ENCODE data around the gene ART4.

The ART4 gene

DNA sequence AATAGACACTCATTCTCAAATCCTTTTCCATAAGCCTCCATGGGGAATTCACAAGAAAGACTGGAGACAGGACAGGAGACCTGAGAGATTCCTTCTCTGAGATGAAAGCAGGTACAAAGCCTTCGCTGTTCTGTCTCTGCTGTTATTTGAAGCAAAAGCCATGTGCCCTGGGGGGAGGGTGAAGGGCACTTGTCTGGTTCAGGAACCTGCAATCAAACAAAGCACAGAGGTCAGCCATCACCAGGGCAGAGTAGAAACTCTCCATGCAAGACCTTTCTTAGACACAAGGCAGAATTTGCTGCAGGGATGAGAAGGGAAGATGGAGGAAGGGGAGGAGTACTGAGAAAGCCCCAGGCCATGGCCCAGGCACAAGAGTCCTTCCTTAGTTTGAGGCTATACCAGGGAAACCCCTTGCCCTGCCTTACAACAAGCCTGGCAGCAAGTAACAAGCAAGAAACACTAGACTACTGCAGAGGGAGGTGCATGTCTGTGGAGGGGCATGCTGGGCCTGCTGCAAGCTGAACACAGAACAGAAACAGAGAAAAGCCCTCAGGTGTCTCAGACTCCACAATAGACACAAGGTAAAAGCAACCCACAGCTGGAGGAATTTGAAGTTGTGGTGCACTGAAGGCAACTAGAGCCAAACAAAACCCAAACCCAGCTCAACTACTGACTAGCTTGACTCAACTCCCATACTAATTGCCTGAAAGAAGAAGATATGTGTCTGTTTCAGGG is 7.8 kb upstream of the ART4 start:
- ChIA-PET CTCF (interaction anchor here (1.8 to 12.7 kb wide), 3 partner anchors 41 to 371 kb away, joined by 4 to 179 read pairs (median 5); no protein-coding TSS in a partner anchor), POLR2A (no interaction called here)
- TF ChIP-seq, protein P1, sequence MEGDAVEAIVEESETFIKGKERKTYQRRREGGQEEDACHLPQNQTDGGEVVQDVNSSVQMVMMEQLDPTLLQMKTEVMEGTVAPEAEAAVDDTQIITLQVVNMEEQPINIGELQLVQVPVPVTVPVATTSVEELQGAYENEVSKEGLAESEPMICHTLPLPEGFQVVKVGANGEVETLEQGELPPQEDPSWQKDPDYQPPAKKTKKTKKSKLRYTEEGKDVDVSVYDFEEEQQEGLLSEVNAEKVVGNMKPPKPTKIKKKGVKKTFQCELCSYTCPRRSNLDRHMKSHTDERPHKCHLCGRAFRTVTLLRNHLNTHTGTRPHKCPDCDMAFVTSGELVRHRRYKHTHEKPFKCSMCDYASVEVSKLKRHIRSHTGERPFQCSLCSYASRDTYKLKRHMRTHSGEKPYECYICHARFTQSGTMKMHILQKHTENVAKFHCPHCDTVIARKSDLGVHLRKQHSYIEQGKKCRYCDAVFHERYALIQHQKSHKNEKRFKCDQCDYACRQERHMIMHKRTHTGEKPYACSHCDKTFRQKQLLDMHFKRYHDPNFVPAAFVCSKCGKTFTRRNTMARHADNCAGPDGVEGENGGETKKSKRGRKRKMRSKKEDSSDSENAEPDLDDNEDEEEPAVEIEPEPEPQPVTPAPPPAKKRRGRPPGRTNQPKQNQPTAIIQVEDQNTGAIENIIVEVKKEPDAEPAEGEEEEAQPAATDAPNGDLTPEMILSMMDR (IDR thresholded peaks at IDR 0.05; ENCODE audit: insufficient read depth, low read length, missing control alignments), result no peak
- no peak overlapping the region for H3K4me3 ChIP-seq (ENCODE audit: low read depth, low read length)
- DNase-seq (ENCODE audit: low read depth, low spot score), result no peak

DNA sequence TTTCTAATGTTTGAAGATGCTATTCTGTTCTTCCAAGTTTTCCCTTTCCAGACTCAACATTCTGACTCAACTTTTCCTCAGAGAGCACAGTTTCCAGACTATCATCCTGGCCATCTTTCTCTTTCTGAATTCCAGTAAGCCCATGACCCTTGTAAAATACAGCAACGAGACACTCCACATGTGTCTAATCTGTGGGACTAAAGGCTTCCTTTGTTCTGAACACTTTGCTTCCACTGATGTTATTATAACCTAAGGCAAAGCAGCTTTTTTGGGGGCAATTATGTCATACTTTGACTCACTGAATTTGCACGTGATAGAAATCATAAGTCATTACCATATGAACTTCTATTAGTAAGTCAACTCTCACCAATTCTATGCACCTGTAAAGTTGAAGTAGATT is 6.3 kb upstream of the ART4 start:
- TF ChIP-seq, protein P1 (IDR thresholded peaks at IDR 0.05; ENCODE audit: insufficient read depth, low read length, missing control alignments), result no peak
- CTCF ChIA-PET, result interaction anchor here (1.8 to 12.7 kb wide), 3 partner anchors 40 to 372 kb away, joined by 4 to 179 read pairs (median 5); no protein-coding TSS in a partner anchor
- no peak overlapping the region for H3K4me3 ChIP-seq (ENCODE audit: low read depth, low read length)
- POLR2A ChIA-PET, result no interaction called here
- no peak for DNase-seq (ENCODE audit: low read depth, low spot score)

DNA sequence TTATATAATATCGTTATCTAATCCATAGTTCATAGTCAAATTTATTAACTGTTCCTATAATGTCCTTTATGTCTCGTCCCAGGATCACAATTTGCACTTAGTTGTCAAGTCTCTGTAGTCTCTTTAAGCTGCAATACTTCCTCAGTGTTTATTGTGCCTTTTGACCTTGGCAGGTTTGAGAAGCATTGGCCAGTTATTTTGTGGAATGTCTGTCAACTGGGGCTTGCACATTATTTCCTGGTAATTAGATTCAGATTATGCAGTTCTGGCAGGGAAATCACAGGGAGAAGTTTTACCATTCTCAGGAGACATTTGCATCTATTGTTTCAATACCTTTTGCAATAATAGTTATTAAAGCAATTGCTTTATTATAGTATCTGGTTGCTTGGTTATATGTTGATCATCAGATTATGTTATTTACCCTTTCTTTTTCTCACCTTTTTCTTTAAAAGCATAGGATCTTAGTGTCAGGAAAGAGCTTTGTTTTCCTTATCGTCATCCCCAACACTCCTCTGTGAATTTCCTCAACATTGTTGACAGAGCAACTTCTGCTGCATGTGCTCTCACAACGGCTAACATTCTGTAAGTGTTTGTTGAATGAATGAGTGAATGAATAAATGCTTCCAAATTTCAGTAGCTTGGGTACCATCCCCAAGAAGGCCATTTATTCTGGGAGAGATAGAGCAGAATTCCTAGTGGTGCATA is 3.7 kb upstream of the ART4 start:
- no peak for DNase-seq (ENCODE audit: low read depth, low spot score)
- CTCF ChIA-PET, result interaction anchor here (1.0 to 12.7 kb wide), 10 partner anchors 10 to 375 kb away, joined by 3 to 179 read pairs (median 4); partner anchors contain the start of gene RERG
- POLR2A ChIA-PET, result no interaction called here
- TF ChIP-seq, protein P1 (IDR thresholded peaks at IDR 0.05; ENCODE audit: insufficient read depth, low read length, missing control alignments), result no peak
- no peak overlapping the region for H3K4me3 ChIP-seq (ENCODE audit: low read depth, low read length)

DNA sequence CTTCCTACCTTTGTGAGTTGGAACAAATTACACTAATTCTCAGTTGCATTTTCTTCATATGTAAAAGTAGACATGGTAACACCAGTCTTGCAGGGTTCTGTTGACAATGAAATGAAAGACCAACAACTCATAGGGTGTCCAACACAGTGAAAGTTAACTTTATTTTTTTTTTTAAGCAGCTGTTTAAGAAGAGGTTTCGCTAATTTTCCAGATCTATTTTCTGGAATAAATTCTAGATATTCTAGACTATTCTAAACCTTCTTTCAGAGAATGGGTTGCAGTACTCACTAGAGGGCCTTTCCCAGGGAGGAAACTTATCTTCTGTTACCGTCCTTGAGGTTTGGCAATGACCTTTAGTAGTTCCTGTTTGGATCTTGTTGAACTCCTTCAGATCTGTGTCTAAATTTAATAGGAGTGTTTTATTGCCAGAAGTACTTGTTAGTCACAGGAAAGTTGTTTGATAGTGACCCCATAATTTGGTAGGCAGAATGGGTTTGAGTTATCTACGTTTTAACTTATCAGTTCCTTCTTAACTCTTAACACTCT is 2.8 kb upstream of the ART4 start:
- ChIA-PET POLR2A (no interaction called here), CTCF (interaction anchor here (0.7 to 12.7 kb wide), 12 partner anchors 8 to 376 kb away, joined by 3 to 179 read pairs (median 4); partner anchors contain the start of gene RERG)
- DNase-seq (ENCODE audit: low read depth, low spot score), result no peak
- no peak overlapping the region for H3K4me3 ChIP-seq (ENCODE audit: low read depth, low read length)
- TF ChIP-seq, protein P1 (IDR thresholded peaks at IDR 0.05; ENCODE audit: insufficient read depth, low read length, missing control alignments), result no peak

DNA sequence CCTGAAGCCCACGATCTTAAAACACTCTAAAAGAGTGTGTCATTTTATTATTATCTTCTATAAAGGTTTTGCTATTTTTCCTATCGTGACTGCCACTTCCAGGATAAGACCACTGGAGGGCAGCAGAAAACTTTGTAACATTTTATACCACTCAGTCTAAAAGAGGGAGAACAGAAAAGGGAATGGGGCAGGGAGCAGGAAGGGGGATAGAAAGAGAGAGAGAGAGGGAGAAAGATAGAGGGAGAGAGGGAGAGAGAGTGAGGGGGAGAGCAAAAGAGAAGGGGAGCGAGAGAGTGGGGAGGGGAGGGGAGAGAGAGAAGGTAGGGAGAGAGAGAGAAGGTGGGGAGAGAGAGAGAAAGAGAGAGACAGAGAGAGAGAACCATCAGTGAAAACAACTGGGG is 2.0 kb upstream of the ART4 start:
- CTCF ChIA-PET, result interaction anchor here (0.7 to 12.7 kb wide), 10 partner anchors 8 to 373 kb away, joined by 3 to 179 read pairs (median 4); no protein-coding TSS in a partner anchor
- POLR2A ChIA-PET, result no interaction called here
- TF ChIP-seq, protein P1 (IDR thresholded peaks at IDR 0.05; ENCODE audit: insufficient read depth, low read length, missing control alignments), result peak; percentile 56
- H3K4me3 ChIP-seq (ENCODE audit: low read depth, low read length), result no peak overlapping the region
- DNase-seq (ENCODE audit: low read depth, low spot score), result no peak

DNA sequence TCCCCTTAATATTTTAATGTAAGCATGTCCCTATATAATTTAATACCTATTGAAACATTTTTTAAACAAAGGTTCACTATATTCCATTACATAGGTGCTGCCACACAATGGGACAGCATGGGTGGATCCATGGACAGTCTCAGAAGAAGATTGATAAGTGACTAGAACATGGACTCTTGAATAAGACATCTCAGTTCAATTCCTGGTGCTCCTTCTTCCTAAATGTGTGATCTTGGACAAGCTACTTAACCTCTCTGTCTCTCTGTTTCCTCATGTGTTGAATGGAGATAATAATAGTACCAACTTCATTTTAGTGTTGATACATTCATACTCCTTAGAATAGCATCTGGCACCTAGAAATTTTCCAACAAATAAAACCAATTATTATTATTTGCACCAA is 1.1 kb upstream of the ART4 start:
- H3K4me3 ChIP-seq (ENCODE audit: low read depth, low read length), result no peak overlapping the region
- POLR2A ChIA-PET, result no interaction called here
- no peak for DNase-seq (ENCODE audit: low read depth, low spot score)
- CTCF ChIA-PET, result interaction anchor here (0.8 to 12.7 kb wide), 15 partner anchors 9 to 334 kb away, joined by 3 to 179 read pairs (median 4); a partner anchor contains a TSS
- TF ChIP-seq, protein P1 (IDR thresholded peaks at IDR 0.05; ENCODE audit: insufficient read depth, low read length, missing control alignments), result no peak
